Measurements from ENCODE around the gene ACTR2. TPM values are rescaled to one million over a fixed set of nuclear protein-coding genes. Genes with fewer than 3 reads are reported as not detected.

Gene ACTR2
- total RNA-seq, 1 experiment from 2014 or later = 246 TPM

DNA sequence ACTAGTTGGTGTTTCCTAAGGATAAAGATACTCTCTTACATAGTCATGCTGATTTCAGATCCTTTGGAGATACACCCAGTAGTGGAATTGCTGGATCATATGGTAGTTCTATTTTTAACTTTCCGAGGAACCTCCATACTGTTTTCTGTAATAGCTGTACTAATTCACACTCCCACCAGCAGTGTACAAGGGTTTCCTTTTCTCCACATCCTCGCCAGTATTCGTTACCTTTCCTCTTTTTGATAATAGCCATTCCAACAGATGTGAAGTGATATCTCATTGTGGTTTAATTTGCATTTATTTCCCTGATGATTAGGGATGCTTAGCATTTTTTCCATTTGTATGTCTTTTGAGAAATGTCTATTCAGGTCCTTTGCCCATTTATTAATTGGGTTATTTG lies 34.0 kb downstream of the ACTR2 start:
- ChIA-PET CTCF (interaction anchor here (0.6 kb wide), 1 partner anchor 1299 kb away, joined by 20 read pairs; no protein-coding TSS in a partner anchor), POLR2A (ENCODE audit: unreplicated experiment) (no interaction called here)
- Histone ChIP-seq H3F3A (ENCODE audit: insufficient read depth, low read depth) (peaks cover 28% of the 10 kb centered on the region), H3K4me1 (replicated peaks; ENCODE audit: insufficient read depth) (peaks cover 7% of the 10 kb centered on the region; the same call in 1 of the 2 replicates), H3K27ac (no peak overlapping the region), H3K9me2 (ENCODE audit: insufficient read depth) (no peaks in the 10 kb centered on the region), H3K27me3 (ENCODE audit: insufficient read depth, low read depth) (no peaks in the 10 kb centered on the region), H3K4me3 (no peak overlapping the region), H2AFZ (no peak overlapping the region), H3K36me3 (ENCODE audit: low read depth) (peaks cover 24% of the 10 kb centered on the region), H3K9me3 (ENCODE audit: insufficient read depth, low read depth) (no peaks in the 10 kb centered on the region), H3K79me2 (ENCODE audit: low read depth) (peaks cover 29% of the 10 kb centered on the region), H3K4me2 (no peak overlapping the region), H4K20me1 (ENCODE audit: insufficient read depth) (peaks cover 32% of the 10 kb centered on the region)
- DNase-seq = no peak
- intact Hi-C loops (cut with micrococcal nuclease; ENCODE audit: unreplicated experiment) = no loop called here
- TF ChIP-seq CTCF (conservative IDR thresholded peaks at IDR 0.05) = no peak
- BruUV-seq (replicated peaks) = no TSS peak

- no peak for TF ChIP-seq EZH2 (IDR thresholded peaks at IDR 0.05; ENCODE audit: low read depth)
- no peak for TF ChIP-seq CTCF (conservative IDR thresholded peaks at IDR 0.05)
- no TSS peak for BruUV-seq (replicated peaks)
- no peaks in the 10 kb centered on the region for H3K9me3 ChIP-seq (ENCODE audit: insufficient read depth, low read depth)
- H3K9me2 ChIP-seq (ENCODE audit: insufficient read depth) = no peaks in the 10 kb centered on the region
- peaks cover 29% of the 10 kb centered on the region for H4K20me1 ChIP-seq (ENCODE audit: insufficient read depth)
- POLR2A ChIA-PET (ENCODE audit: unreplicated experiment) = no interaction called here
- CTCF ChIA-PET = no interaction called here
- H3K4me2 ChIP-seq = no peak overlapping the region
- no peak overlapping the region for H3K4me3 ChIP-seq
- H3K36me3 ChIP-seq (ENCODE audit: low read depth) = peaks cover 32% of the 10 kb centered on the region
- H3K79me2 ChIP-seq (ENCODE audit: low read depth) = peaks cover 30% of the 10 kb centered on the region
- intact Hi-C loops (cut with micrococcal nuclease; ENCODE audit: unreplicated experiment) = no loop called here
- H3K27ac ChIP-seq = no peak overlapping the region
- no peak overlapping the region for H2AFZ ChIP-seq
- H3F3A ChIP-seq (ENCODE audit: insufficient read depth, low read depth) = peaks cover 33% of the 10 kb centered on the region
- DNase-seq = no peak
- peaks cover 9% of the 10 kb centered on the region; the same call in 1 of the 2 replicates for H3K4me1 ChIP-seq (replicated peaks; ENCODE audit: insufficient read depth)
- H3K27me3 ChIP-seq (ENCODE audit: insufficient read depth, low read depth) = no peaks in the 10 kb centered on the region
Measured at GRCh38 chr2:65263262-65263661, 35.6 kb downstream of the ACTR2 start.

DNA sequence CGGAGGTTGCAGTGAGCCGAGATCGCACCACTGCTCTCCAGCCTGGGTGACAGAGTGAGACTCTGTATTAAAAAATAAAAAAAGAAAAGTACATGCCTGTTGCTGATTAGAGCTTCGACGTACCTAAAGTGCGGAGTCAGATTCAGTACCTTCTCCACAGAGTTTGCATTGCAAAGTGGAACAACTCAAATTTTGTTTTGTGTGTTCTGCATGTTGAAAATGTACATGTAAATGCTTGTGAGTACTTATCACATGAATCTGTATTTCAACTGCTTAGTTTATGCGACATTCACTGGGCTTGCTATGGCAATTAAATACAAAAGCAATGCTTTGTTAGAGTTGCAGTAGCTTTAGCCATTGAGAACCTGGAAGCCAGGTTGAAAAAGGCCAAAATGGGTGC lies 36.4 kb downstream of the ACTR2 start:
- Histone ChIP-seq H4K20me1 (ENCODE audit: insufficient read depth) (peaks cover 29% of the 10 kb centered on the region), H3K79me2 (ENCODE audit: low read depth) (peaks cover 28% of the 10 kb centered on the region), H3K27me3 (ENCODE audit: insufficient read depth, low read depth) (no peaks in the 10 kb centered on the region), H3K27ac (no peak overlapping the region), H3K9me3 (ENCODE audit: insufficient read depth, low read depth) (no peaks in the 10 kb centered on the region), H3K4me2 (no peak overlapping the region), H3F3A (ENCODE audit: insufficient read depth, low read depth) (peaks cover 35% of the 10 kb centered on the region), H3K4me1 (replicated peaks; ENCODE audit: insufficient read depth) (peaks cover 9% of the 10 kb centered on the region; the same call in 1 of the 2 replicates), H2AFZ (no peak overlapping the region), H3K9me2 (ENCODE audit: insufficient read depth) (no peaks in the 10 kb centered on the region), H3K36me3 (ENCODE audit: low read depth) (peaks cover 29% of the 10 kb centered on the region), H3K4me3 (no peak overlapping the region)
- intact Hi-C loops (cut with micrococcal nuclease; ENCODE audit: unreplicated experiment) = loop anchor here (2.0 kb wide), 1 partner anchor 119 kb away; no protein-coding TSS in a partner anchor
- DNase-seq = no peak
- TF ChIP-seq CTCF (conservative IDR thresholded peaks at IDR 0.05) (no peak), EZH2 (IDR thresholded peaks at IDR 0.05; ENCODE audit: low read depth) (no peak)
- ChIA-PET POLR2A (ENCODE audit: unreplicated experiment) (no interaction called here), CTCF (no interaction called here)
- BruUV-seq (replicated peaks) = no TSS peak
